Adrenal gland (tissue), 5 donors: Measurements from ENCODE around the gene BLTP3B.

ENCODE experiments used
- CTCF ChIP-seq, 6 experiments: fragments of 450-650 bp in 4 of 6; fragments of 200-600 bp in 2 of 6; sonication (generic) in 1 of 6; IDR thresholded peaks; 1 replicate in 5 of 6; 2 replicates in 1 of 6; pipeline versions ENCODE4 v1.5.1 to v1.8.0; 2016 to 2021; ENCODE audit warnings: antibody characterized with exemption in 6 of 6, mild to moderate bottlenecking in 2 of 6, moderate library complexity in 1 of 6
- POLR2A ChIP-seq, 2 donors: fragments of 450-650 bp; IDR thresholded peaks; one replicate each; pipeline ENCODE4 v1.6.1; 2017; ENCODE audit warnings: antibody characterized with exemption in 2 of 2, mild to moderate bottlenecking in 2 of 2, moderate library complexity in 1 of 2
- donor health status: DM: no; HTN: no; CAD: no.

GRCh38 chr12:100174495-100174894 lies 31.8 kb upstream of the BLTP3B start:
- no peak for TF ChIP-seq CTCF (IDR thresholded peaks at IDR 0.05)
- TF ChIP-seq POLR2A (IDR thresholded peaks at IDR 0.05): no peak
